Panc1 (cell line): ENCODE measurements around the gene STARD7.

Experiments
- POLR2AphosphoS5 ChIP-seq: IDR thresholded peaks from 2 replicates; pipeline ENCODE4 v1.6.1; 2012; ENCODE audit warnings: mild to moderate bottlenecking, low read depth, low read length, moderate library complexity
- SIN3A ChIP-seq: IDR thresholded peaks from 2 replicates; pipeline ENCODE4 v1.6.1; 2012; ENCODE audit warnings: low read depth, mild to moderate bottlenecking, low read length, moderate library complexity, borderline replicate concordance; ENCODE audit not compliant: insufficient read depth
- TF ChIP-seq, protein P1 (sequence below): fragments of 450-650 bp; IDR thresholded peaks from 2 replicates; pipeline ENCODE4 v1.5.1; 2017; ENCODE audit warnings: mild to moderate bottlenecking

DNA sequence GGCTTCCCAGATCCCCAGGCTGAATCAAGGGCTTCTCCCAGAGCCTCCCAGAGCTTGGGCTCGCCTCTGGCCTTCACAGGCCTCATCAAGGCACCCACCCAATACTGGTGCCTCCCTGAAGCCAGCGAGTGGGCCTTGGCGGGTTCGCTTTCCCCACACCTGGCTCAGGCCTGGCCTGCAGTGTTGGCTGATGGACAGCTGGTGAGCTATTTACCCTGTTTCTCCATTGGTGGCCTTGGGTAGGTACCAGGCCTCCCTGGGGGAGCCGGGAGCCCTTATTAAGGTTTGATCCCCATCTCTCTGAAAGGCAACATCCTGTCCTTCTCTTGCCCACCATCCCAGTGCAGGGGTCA, 45.2 kb downstream of the STARD7 start:
- no peak for TF ChIP-seq POLR2AphosphoS5
- TF ChIP-seq, protein P1, sequence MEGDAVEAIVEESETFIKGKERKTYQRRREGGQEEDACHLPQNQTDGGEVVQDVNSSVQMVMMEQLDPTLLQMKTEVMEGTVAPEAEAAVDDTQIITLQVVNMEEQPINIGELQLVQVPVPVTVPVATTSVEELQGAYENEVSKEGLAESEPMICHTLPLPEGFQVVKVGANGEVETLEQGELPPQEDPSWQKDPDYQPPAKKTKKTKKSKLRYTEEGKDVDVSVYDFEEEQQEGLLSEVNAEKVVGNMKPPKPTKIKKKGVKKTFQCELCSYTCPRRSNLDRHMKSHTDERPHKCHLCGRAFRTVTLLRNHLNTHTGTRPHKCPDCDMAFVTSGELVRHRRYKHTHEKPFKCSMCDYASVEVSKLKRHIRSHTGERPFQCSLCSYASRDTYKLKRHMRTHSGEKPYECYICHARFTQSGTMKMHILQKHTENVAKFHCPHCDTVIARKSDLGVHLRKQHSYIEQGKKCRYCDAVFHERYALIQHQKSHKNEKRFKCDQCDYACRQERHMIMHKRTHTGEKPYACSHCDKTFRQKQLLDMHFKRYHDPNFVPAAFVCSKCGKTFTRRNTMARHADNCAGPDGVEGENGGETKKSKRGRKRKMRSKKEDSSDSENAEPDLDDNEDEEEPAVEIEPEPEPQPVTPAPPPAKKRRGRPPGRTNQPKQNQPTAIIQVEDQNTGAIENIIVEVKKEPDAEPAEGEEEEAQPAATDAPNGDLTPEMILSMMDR, result no peak
- no peak for TF ChIP-seq SIN3A
